Ascending aorta (tissue), 2 donors: ENCODE data around the gene CLEC19A. TPM values are rescaled to one million over a fixed set of nuclear protein-coding genes. Genes with fewer than 3 reads are reported as not detected.

Experiments
- DNase-seq, 2 donors: peaks; one replicate each; pipeline ENCODE4 v3.0.0-alpha.2; 2019; ENCODE audit warnings: low spot score in 2 of 2
- H3K27ac ChIP-seq, 2 donors: fragments of 200-600 bp; sonication (generic); one replicate each; pipeline ENCODE4 v1.5.1; 2016 to 2017; ENCODE audit warnings: mild to moderate bottlenecking in 1 of 2
- H3K27me3 ChIP-seq: fragments of 200-600 bp; sonication (generic); one replicate; pipeline ENCODE4 v1.5.1; 2017
- H3K36me3 ChIP-seq, 2 donors: fragments of 200-600 bp; sonication (generic); one replicate each; pipeline ENCODE4 v1.5.1; 2016
- H3K4me1 ChIP-seq, 2 donors: fragments of 200-600 bp; sonication (generic); one replicate each; pipeline ENCODE4 v1.5.1; 2016 to 2017; ENCODE audit warnings: mild to moderate bottlenecking in 1 of 2
- H3K4me3 ChIP-seq, 2 donors: fragments of 200-600 bp; sonication (generic); one replicate each; pipeline ENCODE4 v1.5.1; 2016 to 2017; ENCODE audit warnings: mild to moderate bottlenecking in 1 of 2
- H3K9me3 ChIP-seq, 2 donors: fragments of 200-600 bp; sonication (generic); one replicate each; pipeline ENCODE4 v1.5.1; 2016
- CTCF ChIP-seq, 3 experiments: fragments of 200-600 bp in 2 of 3; fragments of 450-650 bp in 1 of 3; sonication (generic) in 2 of 3; IDR thresholded peaks; one replicate each; pipeline ENCODE4 v1.5.1; 2016 to 2019; ENCODE audit warnings: antibody characterized with exemption in 3 of 3, mild to moderate bottlenecking in 1 of 3, moderate library complexity in 1 of 3
- intact Hi-C: fragments of 100-400 bp; cut with DNase I; formaldehyde crosslinking; loops from one replicate; pipeline ENCODE4 v1.15.1; 2023
- total RNA-seq: library from RNA; depleted of rRNA; stranded (reverse); fragments of >200 nt; gene quantifications from one replicate; pipeline ENCODE4 v1.1.0, GENCODE V29; 2016

The CLEC19A gene
- total RNA-seq, 1 donor from 2014 or later, result not detected

- no peak for DNase-seq
- Histone ChIP-seq H3K4me1 (no peaks in the 10 kb centered on the region), H3K36me3 (no peaks in the 10 kb centered on the region), H3K9me3 (no peaks in the 10 kb centered on the region), H3K27me3 (no peaks in the 10 kb centered on the region), H3K4me3 (no peak overlapping the region), H3K27ac (no peak overlapping the region)
- intact Hi-C loops, result no loop called here
- no peak for TF ChIP-seq CTCF (IDR thresholded peaks at IDR 0.05)
Measured at GRCh38 chr16:19291475-19291874, 5.9 kb downstream of the CLEC19A start.

- no peaks in the 10 kb centered on the region for H3K4me1 ChIP-seq
- intact Hi-C loops, result no loop called here
- no peak for DNase-seq
- H3K4me3 ChIP-seq, result no peak overlapping the region
- H3K36me3 ChIP-seq, result no peaks in the 10 kb centered on the region
- no peak overlapping the region for H3K27ac ChIP-seq
- no peak for TF ChIP-seq CTCF (IDR thresholded peaks at IDR 0.05)
- no peaks in the 10 kb centered on the region for H3K27me3 ChIP-seq
- H3K9me3 ChIP-seq, result no peaks in the 10 kb centered on the region
Measured at GRCh38 chr16:19292186-19292585, 6.7 kb downstream of the CLEC19A start.

GRCh38 chr16:19294156-19294649, 8.7 kb downstream of the CLEC19A start:
- Histone ChIP-seq H3K27me3 (no peaks in the 10 kb centered on the region), H3K36me3 (no peaks in the 10 kb centered on the region), H3K4me3 (no peak overlapping the region), H3K27ac (no peak overlapping the region), H3K4me1 (no peaks in the 10 kb centered on the region), H3K9me3 (no peaks in the 10 kb centered on the region)
- DNase-seq, result peak; percentile 43 to 78
- intact Hi-C loops, result no loop called here
- TF ChIP-seq CTCF (IDR thresholded peaks at IDR 0.05), result no peak

GRCh38 chr16:19295393-19295792, 9.9 kb downstream of the CLEC19A start:
- TF ChIP-seq CTCF (IDR thresholded peaks at IDR 0.05), result no peak

GRCh38 chr16:19297454-19297853, 11.9 kb downstream of the CLEC19A start:
- DNase-seq, result no peak
- no peaks in the 10 kb centered on the region for H3K4me1 ChIP-seq
- H3K27me3 ChIP-seq, result no peaks in the 10 kb centered on the region
- intact Hi-C loops, result no loop called here
- no peaks in the 10 kb centered on the region for H3K36me3 ChIP-seq
- H3K27ac ChIP-seq, result no peak overlapping the region
- TF ChIP-seq CTCF (IDR thresholded peaks at IDR 0.05), result no peak
- H3K9me3 ChIP-seq, result no peaks in the 10 kb centered on the region
- H3K4me3 ChIP-seq, result no peak overlapping the region

More at GRCh38 chr16:19295393-19295792, 9.9 kb downstream of the CLEC19A start:
- Histone ChIP-seq H3K9me3 (no peaks in the 10 kb centered on the region), H3K36me3 (no peaks in the 10 kb centered on the region), H3K4me3 (no peak overlapping the region), H3K4me1 (no peaks in the 10 kb centered on the region), H3K27ac (no peak overlapping the region), H3K27me3 (no peaks in the 10 kb centered on the region)
- intact Hi-C loops, result no loop called here
- DNase-seq, result no peak

GRCh38 chr16:19299565-19299964, 14.0 kb downstream of the CLEC19A start:
- intact Hi-C loops, result no loop called here
- no peaks in the 10 kb centered on the region for H3K27me3 ChIP-seq
- no peak for TF ChIP-seq CTCF (IDR thresholded peaks at IDR 0.05)
- H3K4me1 ChIP-seq, result no peaks in the 10 kb centered on the region
- no peak for DNase-seq
- H3K9me3 ChIP-seq, result no peaks in the 10 kb centered on the region
- H3K27ac ChIP-seq, result no peak overlapping the region
- no peak overlapping the region for H3K4me3 ChIP-seq
- no peaks in the 10 kb centered on the region for H3K36me3 ChIP-seq
